Stimulated activated naive B cell treated with anti-CD40 and anti-IgM and Interleukin-4, amounts not matched to agents 10 μg/mL and 1 μg/mL and 100 μg/mL, for 72 hours (primary cell): Measurements from ENCODE around the gene RGPD5.
A peak's percentile ranks its signal among the peaks of the same experiment; 100 is the strongest.
"Not testable (repeated sequence)": the region's sequence is repeated elsewhere in the genome, so short reads cannot be mapped to it uniquely, and the experiment has no call there.

Experiments used
- ATAC-seq, 2 donors: fragments of 150-1000 bp; cut with Tn5 transposase; replicated peaks; 2 replicates each; pipeline ENCODE4 v1.10.0; 2021; ENCODE audit warnings: moderate library complexity in 1 of 2
- DNase-seq: peaks from one replicate; pipeline ENCODE4 v3.0.0; 2021
- H3K27ac Mint-ChIP-seq: one replicate; pipeline ENCODE4 v1.8.0; 2022; ENCODE audit warnings: mild to moderate bottlenecking, mixed read lengths
- H3K27me3 Mint-ChIP-seq, 2 donors: one replicate each; pipeline ENCODE4 v1.8.0; 2022; ENCODE audit warnings: mixed read lengths in 2 of 2
- H3K36me3 Mint-ChIP-seq, 2 donors: one replicate each; pipeline ENCODE4 v1.8.0; 2022; ENCODE audit warnings: mixed read lengths in 2 of 2, mild to moderate bottlenecking in 1 of 2
- H3K4me1 Mint-ChIP-seq, 2 donors: one replicate each; pipeline ENCODE4 v1.8.0; 2022; ENCODE audit warnings: mixed read lengths in 2 of 2, mild to moderate bottlenecking in 1 of 2
- H3K4me3 Mint-ChIP-seq, 2 donors: one replicate each; pipeline ENCODE4 v1.8.0; 2022; ENCODE audit warnings: mild to moderate bottlenecking in 2 of 2, mixed read lengths in 2 of 2, moderate library complexity in 1 of 2
- H3K9me3 Mint-ChIP-seq, 2 donors: one replicate each; pipeline ENCODE4 v1.8.0; 2022; ENCODE audit warnings: mixed read lengths in 2 of 2, mild to moderate bottlenecking in 1 of 2

The RGPD5 gene

DNA sequence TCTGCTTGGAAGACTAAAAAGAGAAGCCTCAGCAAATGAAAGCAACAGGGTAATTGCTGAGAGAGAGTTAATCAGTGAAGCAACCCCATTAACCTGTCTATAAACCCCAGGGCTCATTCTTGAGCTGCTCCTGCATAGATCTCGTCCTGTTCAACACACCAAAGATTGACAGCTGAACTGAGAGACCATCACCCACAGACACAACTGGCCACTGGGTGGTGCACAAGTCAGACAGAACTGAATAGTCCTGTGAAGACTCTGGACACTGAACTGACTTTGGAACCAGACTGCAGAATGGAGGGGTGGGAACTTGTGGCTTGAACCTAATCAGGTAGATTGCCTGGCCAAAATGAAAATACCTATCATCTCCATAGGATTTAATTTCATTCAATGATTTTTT, 1.4 kb upstream of the RGPD5 start:
- not testable (repeated sequence) for DNase-seq, H3K27ac Mint-ChIP-seq, H3K27me3 Mint-ChIP-seq, H3K36me3 Mint-ChIP-seq, H3K4me1 Mint-ChIP-seq, H3K9me3 Mint-ChIP-seq, H3K4me3 Mint-ChIP-seq
- peak; percentile 45 to 47 for ATAC-seq

DNA sequence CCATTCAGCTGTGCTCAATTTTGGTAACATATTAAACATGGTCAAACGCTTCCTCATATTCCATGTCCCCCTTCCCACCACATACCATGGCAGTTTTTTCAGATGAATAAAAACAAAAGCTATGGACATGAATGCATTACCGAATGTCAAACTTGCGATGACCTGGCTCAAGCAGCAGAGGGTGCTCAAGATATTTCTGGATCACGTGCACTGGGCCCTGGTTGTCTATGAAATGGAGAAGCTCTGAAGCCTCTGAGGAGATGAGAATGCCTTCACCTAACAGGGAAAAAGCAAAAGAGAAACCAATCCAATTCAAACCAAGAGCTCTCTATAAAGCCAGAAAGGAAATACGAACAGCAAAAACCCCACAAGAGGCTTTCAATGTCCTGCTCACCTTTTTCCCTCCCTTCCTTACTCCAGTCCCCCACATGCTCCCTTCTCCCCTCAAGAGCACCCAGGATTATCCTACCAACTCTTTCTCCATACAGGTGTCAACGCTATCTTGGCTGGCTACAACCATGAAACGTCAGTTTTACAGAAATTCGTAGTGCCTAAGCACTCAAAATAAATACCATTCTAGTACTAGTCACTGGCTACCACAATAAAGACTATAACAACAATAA, 77.1 kb downstream of the RGPD5 start:
- not testable (repeated sequence) for H3K27ac Mint-ChIP-seq, H3K36me3 Mint-ChIP-seq, H3K27me3 Mint-ChIP-seq, H3K9me3 Mint-ChIP-seq, H3K4me1 Mint-ChIP-seq, DNase-seq, H3K4me3 Mint-ChIP-seq
- peak; percentile 79 to 87 for ATAC-seq

DNA sequence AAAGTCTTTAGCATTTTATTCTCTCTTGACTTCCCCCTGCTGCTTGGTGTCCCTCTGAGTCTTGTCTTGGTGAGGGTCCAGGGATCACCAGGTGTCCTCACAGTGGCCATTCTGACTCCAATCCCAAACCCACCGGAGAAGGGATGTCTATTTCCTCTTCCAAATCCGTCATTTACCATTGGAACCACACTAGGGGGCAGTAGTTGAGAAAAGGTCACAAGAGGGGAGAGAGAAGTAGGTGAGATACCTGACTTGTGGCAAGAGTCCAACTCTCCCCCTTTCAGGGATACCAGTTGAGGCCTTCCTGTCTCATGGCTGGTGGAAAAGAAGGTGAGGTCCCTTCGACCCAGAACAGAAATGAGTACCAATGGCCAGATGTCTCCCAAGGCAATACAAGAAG, 82.5 kb downstream of the RGPD5 start:
- DNase-seq, ATAC-seq, H3K9me3 Mint-ChIP-seq, H3K4me1 Mint-ChIP-seq, H3K36me3 Mint-ChIP-seq, H3K4me3 Mint-ChIP-seq, H3K27ac Mint-ChIP-seq, H3K27me3 Mint-ChIP-seq: not testable (repeated sequence)

- H3K27ac Mint-ChIP-seq, H3K4me1 Mint-ChIP-seq, H3K4me3 Mint-ChIP-seq, H3K27me3 Mint-ChIP-seq, DNase-seq, ATAC-seq, H3K36me3 Mint-ChIP-seq, H3K9me3 Mint-ChIP-seq: not testable (repeated sequence)
Observed at GRCh38 chr2:109882112-109882511, 88.0 kb downstream of the RGPD5 start.

- H3K4me1 Mint-ChIP-seq, H3K27me3 Mint-ChIP-seq, H3K4me3 Mint-ChIP-seq, ATAC-seq, H3K9me3 Mint-ChIP-seq, H3K36me3 Mint-ChIP-seq, DNase-seq, H3K27ac Mint-ChIP-seq: not testable (repeated sequence)
Observed at GRCh38 chr2:109888414-109888813, 94.3 kb downstream of the RGPD5 start.

GRCh38 chr2:109889909-109890308, 95.8 kb downstream of the RGPD5 start:
- H3K27ac Mint-ChIP-seq, result not testable (repeated sequence)

DNA sequence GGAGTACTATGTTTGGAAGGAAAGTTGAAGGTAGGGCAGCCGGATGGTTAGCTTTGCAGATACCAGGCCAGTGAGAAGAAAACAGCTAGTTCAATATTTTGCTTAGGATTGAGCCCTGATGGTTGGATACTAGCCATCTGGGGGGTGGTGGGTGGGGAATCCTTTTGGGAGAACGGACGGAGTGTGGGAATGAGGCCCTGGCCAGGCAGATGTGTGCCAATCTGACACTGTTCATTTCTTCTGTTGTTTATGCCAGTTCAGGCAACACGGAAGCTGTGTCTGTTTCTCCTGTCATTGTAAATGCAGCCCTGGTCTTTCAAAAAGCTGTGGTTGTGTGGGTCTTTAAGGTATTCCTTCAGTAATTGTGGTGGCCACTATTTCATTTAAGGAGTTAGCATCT, 96.9 kb downstream of the RGPD5 start:
- not testable (repeated sequence) for H3K9me3 Mint-ChIP-seq, H3K4me1 Mint-ChIP-seq, H3K36me3 Mint-ChIP-seq, H3K27me3 Mint-ChIP-seq, H3K27ac Mint-ChIP-seq, DNase-seq, H3K4me3 Mint-ChIP-seq, ATAC-seq

More at GRCh38 chr2:109889909-109890308, 95.8 kb downstream of the RGPD5 start:
- not testable (repeated sequence) for H3K4me1 Mint-ChIP-seq, H3K4me3 Mint-ChIP-seq, H3K36me3 Mint-ChIP-seq, DNase-seq, ATAC-seq, H3K27me3 Mint-ChIP-seq, H3K9me3 Mint-ChIP-seq

DNA sequence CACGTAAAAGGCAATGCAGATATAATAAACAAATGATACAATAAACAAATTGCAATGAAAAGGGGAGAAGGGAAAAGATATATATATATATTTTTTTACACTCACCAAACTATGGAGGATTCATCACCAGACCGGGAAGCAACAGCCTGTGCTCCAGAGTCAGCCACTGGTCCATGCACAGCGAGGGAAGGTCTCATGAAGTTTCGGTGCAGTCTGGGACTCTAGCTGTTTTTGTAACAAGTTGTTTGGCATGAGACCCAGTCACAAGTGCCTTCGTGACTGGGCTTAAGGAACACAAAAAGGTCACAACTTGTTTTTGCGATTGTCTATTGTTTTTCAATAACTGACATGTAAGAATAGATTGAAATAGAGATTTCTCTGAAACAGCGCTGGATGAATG, 99.6 kb downstream of the RGPD5 start:
- ATAC-seq, H3K36me3 Mint-ChIP-seq, H3K4me1 Mint-ChIP-seq, H3K9me3 Mint-ChIP-seq, H3K4me3 Mint-ChIP-seq, H3K27me3 Mint-ChIP-seq, DNase-seq, H3K27ac Mint-ChIP-seq: not testable (repeated sequence)

- H3K27me3 Mint-ChIP-seq, H3K9me3 Mint-ChIP-seq, H3K4me1 Mint-ChIP-seq, H3K4me3 Mint-ChIP-seq, H3K36me3 Mint-ChIP-seq, ATAC-seq, H3K27ac Mint-ChIP-seq, DNase-seq: not testable (repeated sequence)
Observed at GRCh38 chr2:109894141-109894540, 100.0 kb downstream of the RGPD5 start.

DNA sequence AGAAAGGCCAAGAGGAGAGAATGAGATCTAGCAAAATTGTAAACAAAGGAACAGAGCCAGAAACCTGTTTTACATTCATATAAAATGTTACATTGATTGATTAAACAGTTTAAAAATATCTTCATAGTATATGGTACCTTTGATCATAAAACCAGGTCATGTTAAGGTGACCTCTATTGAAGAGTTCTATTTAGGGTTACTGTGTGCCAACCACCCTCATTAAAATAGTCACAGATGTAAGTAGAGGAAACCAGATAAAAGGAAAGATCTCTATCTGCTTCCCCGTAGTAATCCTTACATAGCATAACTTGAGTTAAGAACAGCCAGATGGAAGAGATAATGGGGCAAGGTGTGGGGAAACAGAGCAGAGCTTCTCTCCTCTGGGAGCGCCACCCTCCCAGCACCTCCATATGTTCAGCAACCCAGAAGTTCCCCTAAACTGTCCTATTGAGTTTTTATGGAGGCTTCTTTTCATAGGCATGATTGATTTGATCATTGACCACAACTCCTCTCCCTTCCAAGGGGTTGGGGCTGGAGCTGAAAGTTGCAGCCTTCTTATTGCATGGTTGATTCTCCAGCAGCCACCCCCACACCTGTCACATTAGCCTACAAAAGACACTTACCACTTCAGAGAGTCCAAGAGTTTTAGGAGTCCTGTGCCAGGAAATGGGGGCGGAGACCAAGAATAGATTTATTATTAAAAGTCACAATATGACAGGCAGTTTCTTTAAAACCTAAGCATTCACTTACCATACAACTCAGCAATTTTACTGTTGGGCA, 101.2 kb downstream of the RGPD5 start:
- not testable (repeated sequence) for H3K27me3 Mint-ChIP-seq, H3K4me1 Mint-ChIP-seq, H3K9me3 Mint-ChIP-seq, DNase-seq, ATAC-seq, H3K4me3 Mint-ChIP-seq, H3K27ac Mint-ChIP-seq, H3K36me3 Mint-ChIP-seq

DNA sequence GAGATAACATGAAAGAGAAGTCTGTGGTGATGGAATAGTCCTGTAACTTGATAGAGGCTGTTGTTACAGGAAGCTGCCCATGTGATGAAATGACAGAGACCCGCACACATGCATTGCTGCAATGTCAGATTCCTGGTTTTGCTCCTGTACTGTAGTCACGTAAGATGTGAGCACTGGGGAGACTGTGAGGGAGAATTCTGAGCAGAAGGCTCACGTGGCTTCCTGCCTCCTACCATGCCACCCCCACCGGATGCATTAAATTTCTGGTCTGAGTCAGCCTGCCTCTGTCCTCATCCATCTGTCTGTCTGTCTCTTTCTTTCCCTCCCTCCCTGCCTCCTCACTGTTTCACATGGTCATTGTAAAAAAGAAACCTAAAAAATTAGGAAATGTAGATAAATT, 102.1 kb downstream of the RGPD5 start:
- H3K9me3 Mint-ChIP-seq, H3K36me3 Mint-ChIP-seq, H3K4me3 Mint-ChIP-seq, H3K27me3 Mint-ChIP-seq, H3K4me1 Mint-ChIP-seq, DNase-seq, H3K27ac Mint-ChIP-seq: not testable (repeated sequence)
- ATAC-seq, result peak; percentile 93 to 99

DNA sequence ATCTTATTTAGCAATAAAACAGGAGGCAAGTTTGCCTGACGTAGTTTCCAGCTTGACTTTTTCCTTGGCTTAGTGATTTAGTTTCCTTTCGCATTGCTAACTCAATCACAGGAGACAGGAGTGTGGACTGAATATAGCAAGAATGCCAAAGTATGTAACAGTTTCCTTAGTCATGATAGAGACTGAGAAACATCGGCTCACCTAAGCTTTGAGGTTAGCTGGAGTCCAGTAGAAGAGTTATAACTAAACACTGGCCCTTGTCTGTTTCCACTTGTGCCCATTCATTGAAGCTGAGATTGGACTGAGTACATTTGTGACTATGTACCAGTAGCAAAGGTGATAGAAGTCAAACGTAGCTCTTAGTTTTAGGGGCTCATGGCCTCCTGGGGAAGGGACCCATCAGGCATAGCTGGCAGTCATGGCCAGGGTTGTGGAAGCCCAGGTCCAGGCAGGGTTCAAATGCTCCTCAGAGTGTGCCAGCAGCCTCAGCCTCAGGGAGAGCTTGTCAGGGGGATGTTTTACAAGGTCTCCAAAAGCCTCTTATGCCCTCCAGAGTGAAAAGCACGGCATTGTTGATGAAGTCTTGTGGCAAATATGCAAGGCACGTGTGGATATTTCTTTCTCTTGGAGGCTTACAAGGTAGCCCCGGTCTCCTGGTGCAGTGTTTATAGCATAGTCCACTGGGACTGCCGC, 103.8 kb downstream of the RGPD5 start:
- ATAC-seq, DNase-seq, H3K4me3 Mint-ChIP-seq, H3K4me1 Mint-ChIP-seq, H3K9me3 Mint-ChIP-seq, H3K36me3 Mint-ChIP-seq, H3K27me3 Mint-ChIP-seq, H3K27ac Mint-ChIP-seq: not testable (repeated sequence)

GRCh38 chr2:109898462-109899336, 104.6 kb downstream of the RGPD5 start, which contains the start of gene LIMS3:
TSS of gene LIMS3 (plus strand) at chr2:109898688. CDS start at chr2:109898729, 41 bp downstream.
- ATAC-seq, H3K27ac Mint-ChIP-seq, H3K4me1 Mint-ChIP-seq, H3K27me3 Mint-ChIP-seq, DNase-seq, H3K9me3 Mint-ChIP-seq, H3K36me3 Mint-ChIP-seq, H3K4me3 Mint-ChIP-seq: not testable (repeated sequence)

- H3K27ac Mint-ChIP-seq, result not testable (repeated sequence)
Observed at GRCh38 chr2:109905796-109906195, 111.7 kb downstream of the RGPD5 start.

More at GRCh38 chr2:109905796-109906195, 111.7 kb downstream of the RGPD5 start:
- not testable (repeated sequence) for DNase-seq, H3K4me3 Mint-ChIP-seq, H3K27me3 Mint-ChIP-seq, H3K9me3 Mint-ChIP-seq, H3K4me1 Mint-ChIP-seq, H3K36me3 Mint-ChIP-seq
- ATAC-seq, result peak in 1 of 2 donors; percentile 57
